Endothelial cell of umbilical vein (primary cell): ENCODE data around the gene CIRBP. TPM values are rescaled to one million over a fixed set of nuclear protein-coding genes. Genes with fewer than 3 reads are reported as not detected.

ENCODE experiments used
- BruUV-seq: library from RNA; stranded (reverse); fragments of 400-500 nt; replicated peaks from 2 replicates; lab custom pipeline; 2021; lab: Mats Ljungman, UMichigan
- CTCF ChIA-PET: fragments of 300-600, 350-600 bp; sonication (Branson Sonifier 250); formaldehyde crosslinking; loops from one replicate; lab custom pipeline; 2021; ENCODE audit warnings: antibody characterized with exemption, inconsistent platforms; lab: Charles Lee
- POLR2A ChIA-PET: fragments of 300-600, 350-600 bp; sonication (Branson Sonifier 250); formaldehyde crosslinking; loops from one replicate; lab custom pipeline; 2021; ENCODE audit warnings: antibody characterized with exemption, inconsistent platforms; lab: Charles Lee
- DNase-seq: peaks from one replicate; pipeline ENCODE4 v3.0.0-alpha.2; 2011; ENCODE audit warnings: low read depth, low spot score
- FAIRE-seq: peaks from 2 replicates; lab custom pipeline; 2011; peaks lifted over from hg19 to GRCh38; lab: Jason Lieb, UNC
- H2AFZ ChIP-seq: 2 replicates; pipeline ENCODE4 v1.6.0; 2012; ENCODE audit warnings: low read depth, low read length, control low read depth, inconsistent platforms
- H3K27ac ChIP-seq: 2 replicates; pipeline ENCODE4 v1.5.1; 2011; ENCODE audit warnings: low read depth, mild to moderate bottlenecking, control low read depth, low read length, moderate library complexity; ENCODE audit not compliant: insufficient read depth
- H3K27me3 ChIP-seq, 2 experiments: 2 replicates each; pipeline versions ENCODE4 v1.6.0 to v1.6.1; 2011; ENCODE audit warnings: low read length in 2 of 2, mixed read lengths in 1 of 2; ENCODE audit not compliant: control insufficient read depth in 2 of 2, insufficient read depth in 2 of 2
- H3K36me3 ChIP-seq, 2 experiments: 2 replicates in 1 of 2; 3 replicates in 1 of 2; pipeline ENCODE4 v1.5.1; 2011; ENCODE audit warnings: low read length in 2 of 2, mild to moderate bottlenecking in 1 of 2, moderate library complexity in 1 of 2; ENCODE audit not compliant: control insufficient read depth in 2 of 2, insufficient read depth in 2 of 2; ENCODE audit errors: extremely low read depth in 1 of 2
- H3K4me1 ChIP-seq: 3 replicates; pipeline ENCODE4 v1.5.1; 2011; ENCODE audit warnings: mild to moderate bottlenecking, low read length; ENCODE audit not compliant: control insufficient read depth, insufficient read depth; ENCODE audit errors: extremely low read depth
- H3K4me2 ChIP-seq: 2 replicates; pipeline ENCODE4 v1.6.1; 2011; ENCODE audit warnings: low read length, control low read depth, mixed read lengths; ENCODE audit not compliant: insufficient read depth
- H3K4me3 ChIP-seq, 3 experiments: fragments of 200-600 bp in 1 of 3; sonication (generic), shearing (Covaris generic) in 1 of 3; replicated peaks in 1 of 3; 2 replicates each; pipeline ENCODE4 v1.5.1; 2011 to 2016; ENCODE audit warnings: control low read depth in 3 of 3, low read length in 3 of 3, mild to moderate bottlenecking in 2 of 3, inconsistent platforms in 1 of 3, low read depth in 1 of 3, moderate library complexity in 1 of 3; ENCODE audit not compliant: insufficient read depth in 1 of 3
- H3K79me2 ChIP-seq: 2 replicates; pipeline ENCODE4 v1.6.0; 2012; ENCODE audit warnings: low read length, inconsistent platforms; ENCODE audit not compliant: control insufficient read depth, insufficient read depth
- H3K9ac ChIP-seq: replicated peaks from 2 replicates; pipeline ENCODE3; 2011; ENCODE audit warnings: low read length, control low read depth; ENCODE audit not compliant: insufficient read depth; ENCODE audit errors: extremely low read depth
- H3K9me1 ChIP-seq: replicated peaks from 3 replicates; pipeline ENCODE4 v1.6.0; 2011; ENCODE audit warnings: mild to moderate bottlenecking, low read length; ENCODE audit not compliant: control insufficient read depth, insufficient read depth; ENCODE audit errors: extremely low read depth
- H3K9me3 ChIP-seq: replicated peaks from 2 replicates; pipeline ENCODE4 v1.5.1; 2012; ENCODE audit warnings: low read length, inconsistent platforms; ENCODE audit not compliant: control insufficient read depth, insufficient read depth
- H4K20me1 ChIP-seq: replicated peaks from 2 replicates; pipeline ENCODE3; 2011; ENCODE audit warnings: mild to moderate bottlenecking, low read length; ENCODE audit not compliant: control insufficient read depth, insufficient read depth; ENCODE audit errors: extremely low read depth
- EZH2 ChIP-seq: IDR thresholded peaks from 2 replicates; pipeline ENCODE4 v1.6.1; 2012; ENCODE audit warnings: borderline replicate concordance, low read depth, mild to moderate bottlenecking, moderate library complexity, low read length, inconsistent platforms; ENCODE audit not compliant: severe bottlenecking
- FOS ChIP-seq: IDR thresholded peaks from 2 replicates; pipeline ENCODE4 v1.6.1; 2011; ENCODE audit warnings: mild to moderate bottlenecking, low read length, moderate library complexity, borderline replicate concordance; ENCODE audit not compliant: insufficient read depth
- GATA2 ChIP-seq: IDR thresholded peaks from 2 replicates; pipeline ENCODE4 v1.7.0; 2011; ENCODE audit warnings: low read depth, mild to moderate bottlenecking, moderate library complexity, mixed read lengths, low read length; ENCODE audit not compliant: insufficient read length, insufficient read depth
- JUN ChIP-seq: IDR thresholded peaks from 2 replicates; pipeline ENCODE4 v1.6.1; 2011; ENCODE audit warnings: borderline replicate concordance, low read depth; ENCODE audit not compliant: insufficient read length, insufficient read depth
- MYC ChIP-seq: IDR thresholded peaks from one replicate; pipeline ENCODE4 v1.6.1; 2011; ENCODE audit warnings: mild to moderate bottlenecking, low read depth, low read length
- POLR2A ChIP-seq: IDR thresholded peaks from 2 replicates; pipeline ENCODE4 v1.6.1; 2012; ENCODE audit warnings: low read depth, mild to moderate bottlenecking, control low read depth, low read length
- POLR2AphosphoS5 ChIP-seq: IDR thresholded peaks from 2 replicates; pipeline ENCODE4 v1.6.1; 2012; ENCODE audit warnings: low read depth, mild to moderate bottlenecking, control low read depth, low read length, moderate library complexity; ENCODE audit not compliant: insufficient read depth
- dilution Hi-C: fragments of 300-500 bp; cut with MboI; formaldehyde crosslinking; loops from one replicate; pipeline ENCODE4 v1.15.0; 2019; ENCODE audit warnings: low sequenced_read_pairs; ENCODE audit not compliant: extremely low pct_ligation_motif_present
- intact Hi-C: fragments of 100-400 bp; cut with micrococcal nuclease; formaldehyde crosslinking; loops from one replicate; pipeline ENCODE4 v1.10.0; 2022
- polyA plus RNA-seq, 4 experiments: library from polyadenylated mRNA; depleted of rRNA in 3 of 4; stranded (reverse) in 3 of 4; unstranded in 1 of 4; fragments of >200 nt; gene quantifications; 2 replicates each; pipeline versions ENCODE4 v1.2.1 to v1.2.3, GENCODE V29; 2011 to 2012; ENCODE audit warnings: missing spikeins in 1 of 4
- total RNA-seq: library from RNA; stranded (reverse); gene quantifications from 2 replicates; pipeline ENCODE4 v1.2.3, GENCODE V29; 2021
- TF ChIP-seq, protein P1 (sequence below): IDR thresholded peaks from 2 replicates; pipeline ENCODE4 v1.6.1; 2011; ENCODE audit not compliant: insufficient read depth, insufficient read length
- TF ChIP-seq, protein P2 (sequence below), 2 donors: IDR thresholded peaks; 1 replicate in 1 of 2; 2 replicates in 1 of 2; pipeline ENCODE4 v1.5.1; 2011; ENCODE audit warnings: low read length in 2 of 2, mild to moderate bottlenecking in 2 of 2, moderate library complexity in 2 of 2, control low read depth in 1 of 2, inconsistent platforms in 1 of 2, low read depth in 1 of 2; ENCODE audit not compliant: insufficient read depth in 1 of 2; ENCODE audit errors: extremely low read depth in 1 of 2

Gene CIRBP
- total and polyA plus RNA-seq, 2 donors (not counting 3 experiments of a cell fraction or from before 2014, with no cell fraction given) = 225 to 439 TPM

DNA sequence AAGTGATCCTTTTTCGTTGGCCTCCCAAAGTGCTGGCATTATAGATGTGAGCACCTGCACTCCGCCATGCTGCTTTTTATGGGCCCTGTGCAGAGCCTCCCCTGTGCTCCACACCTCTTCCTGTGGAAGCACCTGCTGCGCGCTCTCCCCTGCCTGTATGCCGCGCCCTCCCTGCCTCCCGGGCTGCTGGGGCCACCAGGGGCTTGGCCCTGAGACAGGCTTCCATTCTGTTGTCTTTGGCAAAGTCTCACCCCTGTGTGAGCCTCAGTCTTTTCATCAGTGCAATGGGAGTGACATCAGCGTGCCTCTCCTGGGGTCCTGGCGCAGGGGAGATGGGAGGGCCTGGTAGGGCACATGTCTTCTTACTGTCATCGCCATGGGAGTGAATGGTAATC is 7.5 kb downstream of the CIRBP start:
- Histone ChIP-seq H3K27ac (peak overlapping the region; percentile 62), H4K20me1 (no peaks in the 10 kb centered on the region), H3K9me1 (no peaks in the 10 kb centered on the region), H3K36me3 (peaks cover 20 to 32% of the 10 kb centered on the region in 2 experiments), H3K9ac (peak overlapping the region; percentile 70), H3K4me2 (peak overlapping the region; percentile 74), H3K9me3 (no peaks in the 10 kb centered on the region), H3K4me1 (peaks cover 20% of the 10 kb centered on the region), H3K4me3 (no peak overlapping the region), H3K27me3 (no peaks in the 10 kb centered on the region), H2AFZ (no peak overlapping the region), H3K79me2 (peaks cover 27% of the 10 kb centered on the region)
- DNase-seq (no peak), FAIRE-seq (no peak)
- dilution Hi-C loops (no loop called here), intact Hi-C loops (no loop called here)
- POLR2A ChIA-PET = no interaction called here
- TF ChIP-seq GATA2 (no peak), FOS (no peak), EZH2 (no peak), JUN (no peak), MYC (no peak), POLR2AphosphoS5 (no peak), POLR2A (no peak)
- TF ChIP-seq, protein P1, sequence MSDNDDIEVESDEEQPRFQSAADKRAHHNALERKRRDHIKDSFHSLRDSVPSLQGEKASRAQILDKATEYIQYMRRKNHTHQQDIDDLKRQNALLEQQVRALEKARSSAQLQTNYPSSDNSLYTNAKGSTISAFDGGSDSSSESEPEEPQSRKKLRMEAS = no peak
- TF ChIP-seq, protein P2, sequence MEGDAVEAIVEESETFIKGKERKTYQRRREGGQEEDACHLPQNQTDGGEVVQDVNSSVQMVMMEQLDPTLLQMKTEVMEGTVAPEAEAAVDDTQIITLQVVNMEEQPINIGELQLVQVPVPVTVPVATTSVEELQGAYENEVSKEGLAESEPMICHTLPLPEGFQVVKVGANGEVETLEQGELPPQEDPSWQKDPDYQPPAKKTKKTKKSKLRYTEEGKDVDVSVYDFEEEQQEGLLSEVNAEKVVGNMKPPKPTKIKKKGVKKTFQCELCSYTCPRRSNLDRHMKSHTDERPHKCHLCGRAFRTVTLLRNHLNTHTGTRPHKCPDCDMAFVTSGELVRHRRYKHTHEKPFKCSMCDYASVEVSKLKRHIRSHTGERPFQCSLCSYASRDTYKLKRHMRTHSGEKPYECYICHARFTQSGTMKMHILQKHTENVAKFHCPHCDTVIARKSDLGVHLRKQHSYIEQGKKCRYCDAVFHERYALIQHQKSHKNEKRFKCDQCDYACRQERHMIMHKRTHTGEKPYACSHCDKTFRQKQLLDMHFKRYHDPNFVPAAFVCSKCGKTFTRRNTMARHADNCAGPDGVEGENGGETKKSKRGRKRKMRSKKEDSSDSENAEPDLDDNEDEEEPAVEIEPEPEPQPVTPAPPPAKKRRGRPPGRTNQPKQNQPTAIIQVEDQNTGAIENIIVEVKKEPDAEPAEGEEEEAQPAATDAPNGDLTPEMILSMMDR (IDR thresholded peaks at IDR 0.05; ENCODE audit: extremely low read depth in 1 of 2, insufficient read depth in 1 of 2, low read depth in 1 of 2, low read length in 2 of 2) = no peak
- no TSS peak for BruUV-seq
- CTCF ChIA-PET = interaction anchor here (1.7 kb wide), 1 partner anchor 32 kb away, joined by 18 read pairs; no protein-coding TSS in a partner anchor
